HCT116 (cell line): Measurements from ENCODE around the gene FOXA1. TPM values are rescaled to one million over a fixed set of nuclear protein-coding genes. Genes with fewer than 3 reads are reported as not detected.

Source experiments
- ATAC-seq: fragments of 200-7000 bp; cut with Tn5 transposase; 2 replicates; pipeline ENCODE4 v1.9.1; 2020; ENCODE audit warnings: mild to moderate bottlenecking, moderate library complexity
- BruUV-seq: library from RNA; stranded (reverse); fragments of 400-500 nt; replicated peaks from 2 replicates; lab custom pipeline; 2021; lab: Mats Ljungman, UMichigan
- CTCF ChIA-PET: fragments of 300-600 bp; sonication (Branson Sonifier 250); formaldehyde crosslinking; loops from one replicate; lab custom pipeline; 2021; ENCODE audit warnings: antibody characterized with exemption; lab: Charles Lee
- POLR2A ChIA-PET: fragments of 300-600, 350-600 bp; sonication (Branson Sonifier 250); formaldehyde crosslinking; loops from one replicate; lab custom pipeline; 2021; ENCODE audit warnings: antibody characterized with exemption; lab: Charles Lee
- RAD21 ChIA-PET, 2 experiments: fragments of 300-600 bp; sonication (Branson Sonifier 250); formaldehyde crosslinking; loops; one replicate each; lab custom pipeline; 2023; ENCODE audit warnings: low total read pairs in 2 of 2; ENCODE audit not compliant: uncharacterized antibody in 2 of 2, unreplicated experiment in 2 of 2, low non-redundant PET in 1 of 2; lab: Charles Lee
- DNase-seq: peaks from one replicate; pipeline ENCODE4 v3.0.0-alpha.2; 2010; ENCODE audit warnings: low read depth, low spot score
- H2AFZ ChIP-seq: fragments of 200-600 bp; shearing (Covaris generic), sonication (generic); 2 replicates; pipeline ENCODE4 v1.6.1; 2017; ENCODE audit warnings: low read depth, mixed run types, mixed read lengths, antibody characterized with exemption, low read length; ENCODE audit not compliant: poor library complexity, severe bottlenecking
- H3K27ac ChIP-seq: 2 replicates; pipeline ENCODE4 v1.5.1; 2012; ENCODE audit warnings: low read depth, low read length
- H3K27me3 ChIP-seq: fragments of 200-600 bp; sonication (generic); 2 replicates; pipeline ENCODE4 v1.6.1; 2016; ENCODE audit warnings: mixed run types, low read length, mixed read lengths; ENCODE audit not compliant: insufficient read depth
- H3K36me3 ChIP-seq, 2 experiments: fragments of 200-500 bp in 1 of 2; fragments of 200-600 bp in 1 of 2; sonication (Bioruptor generic) in 1 of 2; sonication (generic) in 1 of 2; 2 replicates each; pipeline versions ENCODE4 v1.5.1 to v1.6.1; 2014 to 2016; ENCODE audit warnings: low read length in 2 of 2, inconsistent platforms in 1 of 2, mixed read lengths in 1 of 2, mixed run types in 1 of 2; ENCODE audit not compliant: insufficient read depth in 2 of 2, control insufficient read depth in 1 of 2
- H3K4me1 ChIP-seq, 2 experiments: fragments of 200-600 bp in 1 of 2; sonication (generic) in 1 of 2; 2 replicates each; pipeline versions ENCODE4 v1.5.1 to v1.6.1; 2012 to 2017; ENCODE audit warnings: low read length in 2 of 2, inconsistent platforms in 1 of 2, mild to moderate bottlenecking in 1 of 2, mixed read lengths in 1 of 2, mixed run types in 1 of 2, moderate library complexity in 1 of 2; ENCODE audit not compliant: insufficient read depth in 2 of 2, control insufficient read depth in 1 of 2
- H3K4me2 ChIP-seq: fragments of 200-600 bp; sonication (generic); 2 replicates; pipeline ENCODE4 v1.6.1; 2017; ENCODE audit warnings: mixed run types, low read length, mixed read lengths
- H3K4me3 ChIP-seq, 2 experiments: fragments of 200-600 bp in 1 of 2; sonication (generic) in 1 of 2; replicated peaks in 1 of 2; 2 replicates each; pipeline ENCODE4 v1.5.1; 2011 to 2016; ENCODE audit warnings: low read length in 2 of 2, control low read depth in 1 of 2, low read depth in 1 of 2, mild to moderate bottlenecking in 1 of 2, mixed read lengths in 1 of 2, mixed run types in 1 of 2
- H3K79me2 ChIP-seq: fragments of 200-600 bp; sonication (generic); 2 replicates; pipeline ENCODE4 v1.6.1; 2017; ENCODE audit warnings: mild to moderate bottlenecking, mixed run types, low read length, moderate library complexity, mixed read lengths; ENCODE audit not compliant: insufficient read depth
- H3K9ac ChIP-seq: fragments of 200-600 bp; sonication (generic); 2 replicates; pipeline ENCODE4 v1.6.1; 2016; ENCODE audit warnings: low read length, mixed read lengths
- H3K9me2 ChIP-seq: fragments of 200-600 bp; sonication (generic), shearing (Covaris generic); 2 replicates; pipeline ENCODE4 v1.6.1; 2017; ENCODE audit warnings: mixed run types, mild to moderate bottlenecking, moderate library complexity; ENCODE audit not compliant: insufficient read depth
- H3K9me3 ChIP-seq, 2 experiments: fragments of 200-500 bp in 1 of 2; fragments of 200-600 bp in 1 of 2; sonication (Bioruptor generic) in 1 of 2; sonication (generic) in 1 of 2; 2 replicates each; pipeline ENCODE4 v1.6.1; 2014 to 2017; ENCODE audit warnings: low read length in 2 of 2, mixed read lengths in 2 of 2, inconsistent platforms in 1 of 2, low read depth in 1 of 2, mild to moderate bottlenecking in 1 of 2, mixed run types in 1 of 2, moderate library complexity in 1 of 2; ENCODE audit not compliant: control insufficient read depth in 1 of 2, insufficient read depth in 1 of 2
- H4K20me1 ChIP-seq: fragments of 200-600 bp; sonication (generic), shearing (Covaris generic); 2 replicates; pipeline ENCODE4 v1.6.1; 2017; ENCODE audit warnings: mixed run types, mild to moderate bottlenecking, moderate library complexity; ENCODE audit not compliant: insufficient read depth
- ATF3 ChIP-seq: IDR thresholded peaks from 2 replicates; pipeline ENCODE4 v1.6.1; 2012
- EGR1 ChIP-seq: IDR thresholded peaks from 2 replicates; pipeline ENCODE4 v1.6.1; 2012; ENCODE audit warnings: low read depth
- ELF1 ChIP-seq: IDR thresholded peaks from 2 replicates; pipeline ENCODE4 v1.6.1; 2012; ENCODE audit warnings: low read depth, borderline replicate concordance
- EZH2 ChIP-seq: fragments of 200-600 bp; sonication (generic); IDR thresholded peaks from 2 replicates; pipeline ENCODE4 v1.6.1; 2017; ENCODE audit warnings: antibody characterized with exemption, mixed run types
- EZH2phosphoT487 ChIP-seq: fragments of 200-600 bp; IDR thresholded peaks from 2 replicates; pipeline ENCODE4 v1.6.1; 2018; ENCODE audit warnings: antibody characterized with exemption, borderline replicate concordance
- FOSL1 ChIP-seq: IDR thresholded peaks from 2 replicates; pipeline ENCODE4 v1.6.1; 2012; ENCODE audit warnings: low read depth
- POLR2AphosphoS5 ChIP-seq: IDR thresholded peaks from 2 replicates; pipeline ENCODE4 v1.6.1; 2011; ENCODE audit warnings: mild to moderate bottlenecking, low read depth, low read length, moderate library complexity
- RAD21 ChIP-seq: IDR thresholded peaks from 2 replicates; pipeline ENCODE4 v1.6.1; 2012; ENCODE audit warnings: low read depth, mild to moderate bottlenecking
- REST ChIP-seq: IDR thresholded peaks from 2 replicates; pipeline ENCODE4 v1.6.1; 2012; ENCODE audit warnings: low read depth
- SP1 ChIP-seq: IDR thresholded peaks from 2 replicates; pipeline ENCODE4 v1.6.1; 2012; ENCODE audit warnings: low read depth
- SRF ChIP-seq: IDR thresholded peaks from 2 replicates; pipeline ENCODE4 v1.6.1; 2012; ENCODE audit warnings: low read depth
- YY1 ChIP-seq: IDR thresholded peaks from 2 replicates; pipeline ENCODE4 v1.6.1; 2011; ENCODE audit warnings: low read length, low read depth, moderate library complexity, mild to moderate bottlenecking; ENCODE audit not compliant: insufficient replicate concordance; ENCODE audit errors: extremely low read depth
- ZBTB33 ChIP-seq: IDR thresholded peaks from 2 replicates; pipeline ENCODE4 v1.6.1; 2011; ENCODE audit warnings: mild to moderate bottlenecking, low read length, moderate library complexity; ENCODE audit not compliant: insufficient replicate concordance; ENCODE audit errors: extremely low read depth
- ZFX ChIP-seq: fragments of 450-650 bp; IDR thresholded peaks from 2 replicates; pipeline ENCODE4 v1.6.1; 2017
- intact Hi-C: fragments of 100-400 bp; cut with micrococcal nuclease; formaldehyde crosslinking; loops from 2 replicates; pipeline ENCODE4 v1.10.0; 2022
- total RNA-seq: library from RNA; stranded (reverse); gene quantifications from one replicate; pipeline ENCODE4 v1.2.1, GENCODE V29; 2021; ENCODE audit not compliant: unreplicated experiment

Gene FOXA1
- total RNA-seq, 1 experiment from 2014 or later: 1.3 TPM

- H3K27ac ChIP-seq: no peak overlapping the region
- ChIA-PET CTCF (no interaction called here), POLR2A (no interaction called here)
- no peaks in the 10 kb centered on the region for H3K4me1 ChIP-seq
- no peaks in the 10 kb centered on the region for H4K20me1 ChIP-seq
- no peaks in the 10 kb centered on the region for H3K36me3 ChIP-seq
- no peak for DNase-seq
- TF ChIP-seq REST (no peak), EZH2phosphoT487 (no peak), ZFX (no peak), POLR2AphosphoS5 (no peak), RAD21 (no peak), EZH2 (no peak), ELF1 (no peak), EGR1 (no peak), ATF3 (no peak), ZBTB33 (no peak), SP1 (no peak), SRF (no peak), YY1 (no peak), FOSL1 (no peak)
- TF ChIP-seq, all 23 proteins: peak for 0
- H3K9me3 ChIP-seq: 0 out of 4 replicates have a peak, but pooled peaks cover 0 to under 1% of the 10 kb centered on the region in 2 experiments
- H3K79me2 ChIP-seq: no peaks in the 10 kb centered on the region
- RAD21 ChIA-PET: no interaction called here
- H3K4me2 ChIP-seq: no peak overlapping the region
- intact Hi-C loops: no loop called here
- H3K9ac ChIP-seq: no peak overlapping the region
- H3K9me2 ChIP-seq: no peaks in the 10 kb centered on the region
- H2AFZ ChIP-seq: no peak overlapping the region
- ATAC-seq: no peak
- peaks cover 21% of the 10 kb centered on the region; the same call in 1 of the 2 replicates for H3K27me3 ChIP-seq
- BruUV-seq: no TSS peak
- no peak overlapping the region for H3K4me3 ChIP-seq
These were observed 13.6 kb upstream of the FOXA1 start for GRCh38 chr14:37608649-37609048.
